ENCODE results near the gene ZNF775.

ZNF775 gene

GRCh38 chr7:150412518-150413488 is 33.7 kb downstream of the ZNF775 start:
- DNase-seq (ENCODE audit: low read depth), result no peak

DNA sequence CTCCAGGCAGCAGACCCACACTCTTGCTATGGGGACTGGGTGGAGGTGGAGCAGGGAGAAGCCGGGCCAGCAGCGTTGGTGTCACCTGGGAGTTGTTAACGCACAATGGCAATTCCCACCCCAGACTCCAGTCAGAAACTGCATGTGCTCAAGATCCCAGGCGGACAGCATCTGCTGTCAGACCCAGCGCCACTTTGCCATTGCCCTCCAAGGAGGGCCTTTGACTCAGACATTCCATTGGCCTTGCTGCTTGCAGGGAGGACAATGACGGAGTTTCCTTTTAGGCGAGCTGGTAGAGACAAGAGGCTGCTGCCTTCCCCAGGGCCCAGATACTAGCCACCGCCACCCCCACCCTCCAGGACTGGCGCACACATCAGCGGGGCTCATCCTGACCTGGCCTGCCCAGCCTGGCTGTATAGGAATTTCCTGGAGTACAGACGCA is 34.5 kb downstream of the ZNF775 start:
- DNase-seq (ENCODE audit: low read depth), result no peak

DNA sequence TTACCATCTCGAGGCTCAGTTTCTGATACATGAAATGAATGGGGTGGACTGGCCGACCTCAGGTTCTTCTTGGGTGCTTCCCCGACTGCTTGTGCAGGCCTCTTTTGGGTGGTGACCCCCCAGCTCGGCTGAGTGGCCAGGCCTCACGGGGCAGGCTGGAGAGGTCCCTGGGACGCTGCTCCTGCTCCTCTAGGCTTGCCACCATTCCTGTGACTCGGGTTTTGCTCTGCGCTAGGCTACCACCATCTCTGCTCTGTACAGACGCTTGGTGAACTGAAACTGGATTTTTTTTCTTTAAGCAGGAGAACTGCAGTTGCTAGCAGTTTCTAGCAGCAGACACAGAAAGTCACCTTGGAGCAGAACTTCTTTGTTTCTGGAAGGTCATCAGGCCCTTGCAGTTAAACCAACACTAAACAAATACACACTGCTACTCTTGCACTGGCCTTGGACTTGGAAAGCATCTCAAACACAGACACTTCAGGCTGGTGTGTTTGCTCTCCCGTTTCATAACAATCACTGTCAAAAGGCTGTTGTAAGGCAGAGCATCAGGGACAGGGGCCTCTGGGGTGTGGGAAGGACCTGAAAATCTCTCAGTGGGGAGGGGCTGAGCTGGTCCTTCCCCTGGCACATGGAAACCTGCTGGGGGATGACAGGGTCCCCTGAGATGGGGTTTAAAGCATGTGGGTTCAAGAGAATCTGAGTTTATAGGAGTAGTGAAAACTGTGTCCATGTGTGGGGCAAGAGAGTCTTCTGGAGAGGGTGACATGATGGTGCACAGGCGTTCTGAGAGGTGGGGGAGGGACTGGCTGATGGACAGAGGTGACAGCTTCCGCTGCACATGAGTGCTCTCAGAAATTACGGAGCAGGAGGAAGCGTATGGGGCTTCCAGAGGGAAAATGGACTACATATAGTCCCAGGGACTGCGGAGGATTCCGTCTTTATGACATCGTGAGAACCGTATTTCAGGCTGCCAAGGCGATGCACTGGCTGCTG is 36.3 kb downstream of the ZNF775 start:
- no peak for DNase-seq (ENCODE audit: low read depth)

- DNase-seq (ENCODE audit: low read depth), result no peak
Measured at GRCh38 chr7:150417239-150417638, 38.1 kb downstream of the ZNF775 start.

DNA sequence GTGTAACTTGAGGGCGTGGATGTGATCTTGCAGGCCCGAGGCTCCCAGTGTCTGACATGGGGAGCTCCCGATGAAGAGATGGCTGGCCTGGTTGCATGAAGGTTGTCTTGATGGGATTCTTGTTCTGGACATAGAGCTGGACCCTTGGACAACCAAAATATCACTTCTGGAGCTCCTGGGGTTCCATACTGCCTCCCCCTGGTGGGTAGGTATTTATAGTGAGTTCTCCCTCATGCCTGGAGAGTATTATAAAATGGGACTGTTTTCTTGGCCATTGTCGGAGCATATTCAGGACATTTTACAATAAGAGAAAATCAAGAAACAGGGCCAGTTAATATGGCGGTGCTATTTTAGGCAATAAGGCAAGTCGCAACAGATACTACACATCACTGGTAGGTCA is 38.7 kb downstream of the ZNF775 start:
- DNase-seq (ENCODE audit: low read depth), result no peak

DNA sequence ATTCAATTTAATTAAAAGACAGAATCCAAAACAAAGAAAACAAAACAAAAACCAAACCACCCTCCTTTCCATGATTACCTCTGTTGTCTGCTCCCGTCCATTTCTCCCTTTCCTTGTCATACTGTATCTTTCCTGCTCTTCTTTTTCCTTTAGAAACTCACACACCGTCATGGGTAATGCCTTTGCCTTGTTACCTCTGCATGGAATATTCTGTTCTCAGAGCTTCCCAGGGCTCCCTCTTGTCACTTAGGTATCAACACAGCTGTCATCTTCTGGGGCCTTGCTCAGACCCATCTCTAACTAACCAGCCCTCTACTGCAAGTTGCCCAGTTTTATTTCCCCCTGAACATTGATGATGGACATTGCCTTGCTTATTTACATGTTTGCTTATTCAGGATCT is 41.1 kb downstream of the ZNF775 start:
- no peak for DNase-seq (ENCODE audit: low read depth)

DNA sequence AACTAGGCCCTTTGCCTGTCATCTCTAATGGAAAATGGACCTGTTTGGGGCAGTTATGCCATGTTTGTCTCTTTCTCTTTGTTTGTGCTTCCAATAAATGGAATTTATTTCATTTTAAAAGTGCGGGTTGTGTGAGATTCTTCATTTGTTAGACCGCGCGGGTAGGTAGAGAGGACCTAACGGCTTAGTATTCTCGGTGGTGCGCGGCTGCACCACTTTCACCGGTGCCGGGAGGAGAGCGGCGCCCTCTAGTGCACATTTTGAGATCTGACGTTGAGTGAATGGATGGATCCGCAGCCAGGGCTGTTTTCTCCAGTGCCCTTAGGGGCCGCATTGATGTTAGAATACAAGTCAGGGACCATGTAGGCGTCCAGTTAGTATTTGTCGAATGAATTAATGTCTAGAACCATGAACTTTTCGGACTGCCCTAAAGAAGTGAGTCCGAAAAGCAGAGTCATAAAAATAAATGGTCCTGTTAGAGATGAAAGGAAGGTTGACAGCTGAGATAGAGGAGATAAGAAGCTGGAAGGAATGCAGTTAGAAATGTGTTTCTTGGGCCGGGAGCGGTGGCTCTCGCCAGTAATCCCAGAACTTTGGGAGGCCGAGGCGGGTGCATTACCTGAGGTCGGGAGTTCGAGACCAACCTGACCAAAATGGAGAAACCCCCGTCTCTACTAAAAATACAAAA is 42.0 kb downstream of the ZNF775 start:
- peak; percentile 80 for DNase-seq (ENCODE audit: low read depth)

GRCh38 chr7:150421831-150422230 is 42.7 kb downstream of the ZNF775 start:
- no peak for DNase-seq (ENCODE audit: low read depth)

DNA sequence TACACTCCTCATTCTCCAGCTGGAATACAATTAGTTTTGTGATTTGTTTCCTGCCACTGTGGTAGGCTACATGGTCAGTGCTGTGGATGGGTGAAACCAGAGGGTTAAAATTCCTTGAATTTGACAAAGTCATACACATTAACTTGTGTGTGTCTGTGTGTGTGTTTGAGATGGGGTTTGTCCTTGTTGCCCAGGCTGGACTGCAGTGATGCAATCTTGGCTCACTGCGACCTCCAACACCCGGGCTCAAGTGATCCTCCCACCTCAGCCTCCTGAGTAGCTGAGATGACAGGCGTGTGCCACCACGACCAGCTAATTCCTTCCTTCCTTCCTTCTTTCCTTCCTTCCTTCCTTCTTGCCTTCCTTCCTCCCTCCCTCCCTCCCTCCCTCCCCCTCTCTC is 46.5 kb downstream of the ZNF775 start:
- no peak for DNase-seq (ENCODE audit: low read depth)

DNA sequence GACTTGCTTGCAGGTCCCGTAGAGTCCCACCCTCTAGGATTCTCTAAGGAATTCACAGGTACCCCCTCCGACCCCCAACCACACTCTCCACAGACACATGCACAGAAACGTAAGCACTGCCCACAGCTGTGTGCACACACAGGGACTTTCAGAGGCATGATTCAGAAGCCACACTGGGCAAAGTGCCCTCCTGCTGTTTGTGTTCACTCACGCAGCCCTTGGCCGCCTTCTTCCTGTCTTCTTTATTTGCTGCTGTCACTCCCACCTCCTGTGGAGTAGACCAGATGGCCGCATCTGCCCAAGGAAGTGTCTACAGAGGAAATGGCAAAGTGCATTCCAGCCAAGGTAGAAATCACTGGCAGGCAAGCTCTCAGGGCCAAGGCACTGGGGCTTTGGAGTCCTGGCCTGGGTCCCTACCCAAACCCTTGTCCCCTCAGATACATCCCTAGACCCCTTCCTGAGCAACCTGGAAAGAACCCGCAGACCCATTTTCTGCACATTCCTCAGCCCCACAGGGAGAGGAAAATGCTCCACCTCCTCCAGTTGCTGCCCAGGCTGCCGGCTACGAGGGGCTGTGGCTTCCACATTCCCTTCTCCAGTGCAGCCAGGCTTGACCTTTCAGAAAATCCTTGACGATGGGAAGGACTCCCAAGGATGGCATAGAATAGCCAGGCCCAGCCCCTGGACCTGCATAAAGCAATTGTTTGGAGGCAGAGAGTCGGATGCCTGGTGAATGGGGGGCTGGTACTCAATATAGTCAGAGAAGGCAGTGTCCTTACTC is 49.7 kb downstream of the ZNF775 start:
- no peak for DNase-seq (ENCODE audit: low read depth)

GRCh38 chr7:150429699-150430098 is 50.6 kb downstream of the ZNF775 start:
- no peak for DNase-seq (ENCODE audit: low read depth)

- DNase-seq (ENCODE audit: low read depth), result no peak
Measured at GRCh38 chr7:150430465-150431085, 51.4 kb downstream of the ZNF775 start.

DNA sequence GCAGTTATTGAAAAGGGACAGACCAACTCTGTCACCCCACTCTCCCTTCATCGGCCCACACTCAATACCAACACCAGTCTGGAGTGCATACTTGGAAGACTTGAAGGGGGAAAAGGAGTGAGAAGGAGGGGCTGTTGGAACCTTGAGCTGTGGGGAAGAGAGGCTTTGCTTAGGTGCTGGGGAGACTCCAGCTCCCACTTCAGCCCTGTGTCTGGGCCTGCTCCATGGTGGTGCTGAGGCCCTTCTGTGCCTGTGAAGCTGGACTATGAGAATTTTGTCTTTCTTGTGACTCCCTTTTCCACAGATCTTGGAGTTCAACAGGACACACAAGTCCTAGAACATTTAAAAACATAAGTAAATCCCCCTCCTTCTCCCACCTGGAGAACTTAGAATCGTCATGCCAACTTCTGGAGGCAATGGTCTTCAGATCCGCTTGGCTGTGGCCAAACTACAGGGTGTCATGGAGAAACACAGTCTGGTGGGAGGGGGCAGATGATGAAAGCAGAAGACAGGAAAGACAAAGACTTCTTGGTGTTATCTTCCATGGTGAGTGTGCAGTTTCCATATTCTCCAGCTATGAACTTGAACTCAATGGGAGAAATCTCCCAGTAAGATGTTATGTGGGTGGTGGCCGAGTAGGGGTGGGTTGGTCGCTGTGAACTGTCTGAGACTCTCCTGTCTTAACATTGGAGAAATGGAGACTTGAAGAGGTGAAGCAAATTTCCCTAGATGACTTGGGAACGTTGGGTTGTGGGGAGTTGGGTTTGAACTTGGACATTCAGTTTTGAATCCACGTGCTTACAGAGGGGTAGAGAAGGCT is 52.9 kb downstream of the ZNF775 start:
- no peak for DNase-seq (ENCODE audit: low read depth)

GRCh38 chr7:150432915-150433892 is 54.1 kb downstream of the ZNF775 start:
- DNase-seq (ENCODE audit: low read depth), result no peak

- DNase-seq (ENCODE audit: low read depth), result no peak
Measured at GRCh38 chr7:150434240-150434639, 55.1 kb downstream of the ZNF775 start.

DNA sequence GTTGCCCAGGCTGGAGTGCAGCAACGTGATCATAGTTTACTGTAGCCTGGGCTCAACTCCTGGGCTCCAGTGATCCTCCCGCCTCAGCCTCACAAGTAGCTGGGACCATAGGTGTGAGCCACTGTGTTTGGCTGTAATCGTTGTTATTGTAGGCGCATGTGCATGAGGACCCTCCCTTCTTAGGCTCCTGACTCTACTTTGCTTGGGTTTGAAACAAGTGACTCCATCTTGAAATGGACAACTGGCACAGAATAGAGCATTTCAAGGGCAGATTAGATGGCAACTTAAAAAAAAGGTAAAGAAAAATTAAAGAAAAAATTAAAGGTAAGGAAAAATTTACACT is 55.9 kb downstream of the ZNF775 start:
- DNase-seq (ENCODE audit: low read depth), result no peak

DNA sequence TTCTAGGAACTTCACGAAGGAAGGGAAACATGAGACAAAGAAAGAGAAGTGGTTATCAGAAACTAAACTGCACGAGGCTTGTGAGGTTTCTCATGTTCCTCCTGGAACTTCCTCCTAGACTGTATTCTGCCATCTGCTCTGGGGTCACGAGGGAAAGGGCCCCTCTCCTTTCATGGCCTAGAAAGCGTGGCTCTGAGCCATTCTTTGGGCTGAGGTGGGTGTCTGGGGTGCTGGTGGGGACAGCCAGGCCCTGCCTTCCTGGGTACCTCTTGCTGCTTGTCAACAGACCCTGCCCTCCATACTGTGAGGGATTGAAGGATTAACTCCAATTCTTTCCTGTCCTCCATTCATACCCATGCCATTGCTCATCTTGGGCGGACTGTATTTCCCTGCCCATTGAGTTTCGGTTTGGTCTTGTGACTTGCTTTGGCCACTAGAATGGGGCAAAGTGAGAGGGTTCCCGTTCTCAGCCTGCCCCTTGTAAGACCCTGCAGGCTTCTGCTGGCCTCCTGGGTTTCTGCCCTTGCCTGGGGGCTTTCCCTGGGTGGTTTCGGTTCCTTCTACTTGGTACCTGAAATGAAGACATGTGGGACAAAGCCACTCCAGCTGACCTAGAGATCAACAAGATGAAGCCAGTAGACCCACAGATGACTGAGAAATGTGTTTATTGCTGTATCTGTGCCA is 56.4 kb downstream of the ZNF775 start:
- DNase-seq (ENCODE audit: low read depth), result no peak

- no peak for DNase-seq (ENCODE audit: low read depth)
Measured at GRCh38 chr7:150439967-150440366, 60.8 kb downstream of the ZNF775 start.
